Mesendoderm (in vitro differentiated cells): ENCODE data around the gene SVOP.

Source experiments
- DNase-seq: peaks from one replicate; pipeline ENCODE4 v3.0.0; 2013
- H2AK5ac ChIP-seq: 2 replicates; pipeline ENCODE4 v1.6.1; 2013; ENCODE audit warnings: low read length, inconsistent platforms
- H2BK120ac ChIP-seq: 2 replicates; pipeline ENCODE4 v1.6.1; 2013; ENCODE audit warnings: low read depth, mild to moderate bottlenecking, low read length, moderate library complexity, mixed read lengths
- H2BK15ac ChIP-seq: replicated peaks from 2 replicates; pipeline ENCODE4 v1.6.1; 2013; ENCODE audit warnings: low read depth, mild to moderate bottlenecking, moderate library complexity
- H2BK5ac ChIP-seq: 2 replicates; pipeline ENCODE4 v1.6.1; 2013; ENCODE audit warnings: low read length, inconsistent platforms
- H3K18ac ChIP-seq: 2 replicates; pipeline ENCODE4 v1.6.1; 2013; ENCODE audit warnings: mild to moderate bottlenecking, low read length, mixed read lengths
- H3K23ac ChIP-seq: one replicate; pipeline ENCODE4 v1.6.1; 2013; ENCODE audit warnings: low read length
- H3K27ac ChIP-seq: 2 replicates; pipeline ENCODE4 v1.5.1; 2013; ENCODE audit warnings: low read depth, mild to moderate bottlenecking, inconsistent platforms, low read length, moderate library complexity
- H3K27me3 ChIP-seq: 2 replicates; pipeline ENCODE4 v1.6.1; 2013; ENCODE audit warnings: low read length, control low read depth, mild to moderate bottlenecking, inconsistent platforms; ENCODE audit not compliant: insufficient read depth, poor library complexity
- H3K36me3 ChIP-seq: 2 replicates; pipeline ENCODE4 v1.6.1; 2013; ENCODE audit warnings: low read length, inconsistent platforms; ENCODE audit not compliant: control insufficient read depth, insufficient read depth
- H3K4ac ChIP-seq: one replicate; pipeline ENCODE4 v1.6.1; 2013; ENCODE audit warnings: low read depth, mild to moderate bottlenecking, low read length, moderate library complexity
- H3K4me1 ChIP-seq: 2 replicates; pipeline ENCODE4 v1.6.1; 2013; ENCODE audit warnings: low read depth, low read length, inconsistent platforms; ENCODE audit not compliant: control insufficient read depth
- H3K4me2 ChIP-seq: 2 replicates; pipeline ENCODE4 v1.6.1; 2013; ENCODE audit warnings: low read length
- H3K4me3 ChIP-seq: 2 replicates; pipeline ENCODE4 v1.5.1; 2013; ENCODE audit warnings: mild to moderate bottlenecking, low read length
- H3K56ac ChIP-seq: one replicate; pipeline ENCODE4 v1.6.1; 2013; ENCODE audit warnings: low read length
- H3K79me1 ChIP-seq: 2 replicates; pipeline ENCODE4 v1.6.1; 2013; ENCODE audit warnings: low read length, inconsistent platforms
- H3K79me2 ChIP-seq: 2 replicates; pipeline ENCODE4 v1.6.1; 2013; ENCODE audit warnings: mild to moderate bottlenecking, low read length; ENCODE audit not compliant: control insufficient read depth, insufficient read depth
- H3K9ac ChIP-seq: 2 replicates; pipeline ENCODE4 v1.6.1; 2013; ENCODE audit warnings: low read length, inconsistent platforms
- H4K5ac ChIP-seq: one replicate; pipeline ENCODE4 v1.6.1; 2013; ENCODE audit warnings: low read length
- H4K8ac ChIP-seq: one replicate; pipeline ENCODE4 v1.6.1; 2013; ENCODE audit warnings: low read depth, mild to moderate bottlenecking, control low read depth, low read length, moderate library complexity
- WGBS: extraction: QIAGEN DNeasy Blood & Tissue Kit; methylation state at CpG from one replicate; pipeline ENCODE4 v1.1.7; 2013; ENCODE audit warnings: low lambda C conversion rate, missing lambda C conversion rate; ENCODE audit not compliant: insufficient coverage; ENCODE audit errors: extremely low coverage; 5-methylcytosine and 5-hydroxymethylcytosine counted together

The SVOP gene

GRCh38 chr12:109020146-109020795 lies 597 bp downstream of the SVOP start:
- Histone ChIP-seq H2BK120ac (no peak overlapping the region), H3K4ac (peak overlapping the region; percentile 1), H3K27ac (no peak overlapping the region), H3K4me3 (no peak overlapping the region), H3K18ac (no peak overlapping the region), H3K4me1 (no peaks in the 10 kb centered on the region), H2BK15ac (no peak overlapping the region), H3K27me3 (no peaks in the 10 kb centered on the region), H2BK5ac (no peak overlapping the region), H3K79me2 (no peaks in the 10 kb centered on the region), H3K9ac (no peak overlapping the region), H3K4me2 (no peak overlapping the region), H2AK5ac (no peak overlapping the region), H4K5ac (no peak overlapping the region), H4K8ac (no peak overlapping the region), H3K79me1 (no peaks in the 10 kb centered on the region), H3K36me3 (no peaks in the 10 kb centered on the region), H3K56ac (no peak overlapping the region), H3K23ac (no peak overlapping the region)
- DNase-seq, result no peak
- whole genome bisulfite sequencing, result no CpG with 5 or more reads among the region's 7 CpGs

DNA sequence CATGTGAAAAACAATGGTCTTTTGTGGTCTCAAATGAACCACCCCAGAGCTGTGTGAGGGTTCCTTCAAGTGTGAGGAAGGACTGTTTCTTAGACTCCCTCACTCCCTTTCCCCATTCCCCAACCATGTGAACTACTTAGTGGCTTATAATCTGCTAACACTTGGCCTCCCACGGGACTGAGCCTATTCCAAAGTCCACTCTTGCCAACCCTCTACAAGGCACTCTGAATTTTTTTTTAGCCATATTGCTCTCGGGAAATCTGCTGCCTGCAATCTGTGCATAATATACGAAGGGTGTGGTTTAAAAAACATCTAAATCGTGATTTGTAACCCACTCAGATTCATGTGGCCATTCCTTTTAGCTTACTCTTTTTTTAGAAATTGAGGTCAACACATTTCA lies 2.6 kb downstream of the SVOP start:
- H3K9ac ChIP-seq, result no peak overlapping the region
- H3K79me1 ChIP-seq, result no peaks in the 10 kb centered on the region
- no peak overlapping the region for H3K56ac ChIP-seq
- H3K4ac ChIP-seq, result no peak overlapping the region
- no peaks in the 10 kb centered on the region for H3K4me1 ChIP-seq
- H3K27ac ChIP-seq, result no peak overlapping the region
- no peak overlapping the region for H3K4me3 ChIP-seq
- H2BK120ac ChIP-seq, result no peak overlapping the region
- H4K8ac ChIP-seq, result no peak overlapping the region
- no peaks in the 10 kb centered on the region for H3K36me3 ChIP-seq
- no peak overlapping the region for H2BK5ac ChIP-seq
- H2BK15ac ChIP-seq, result no peak overlapping the region
- H3K23ac ChIP-seq, result no peak overlapping the region
- H3K79me2 ChIP-seq, result no peaks in the 10 kb centered on the region
- DNase-seq, result no peak
- no peak overlapping the region for H2AK5ac ChIP-seq
- H3K27me3 ChIP-seq, result no peaks in the 10 kb centered on the region
- no peak overlapping the region for H4K5ac ChIP-seq
- no CpG with 5 or more reads among the region's 4 CpGs for WGBS
- H3K18ac ChIP-seq, result no peak overlapping the region
- no peak overlapping the region for H3K4me2 ChIP-seq

DNA sequence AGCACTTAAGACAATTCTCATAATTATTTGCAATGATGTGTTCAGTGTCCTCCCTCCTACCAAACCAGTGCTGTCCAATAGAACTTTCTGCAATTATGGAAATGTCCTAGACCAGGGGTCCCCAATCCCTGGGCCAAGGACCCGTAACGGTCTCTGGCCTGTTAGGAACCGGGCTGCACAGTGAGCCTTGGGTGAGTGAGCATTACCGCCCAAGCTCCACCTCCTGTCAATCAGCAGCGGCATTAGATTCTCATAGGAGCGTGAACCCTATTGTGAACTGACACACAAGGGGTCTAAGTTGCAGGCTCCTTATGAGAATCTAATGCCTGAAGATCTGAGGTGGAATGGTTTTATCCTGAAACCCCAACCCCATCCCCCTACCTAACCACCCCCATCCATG lies 3.9 kb downstream of the SVOP start:
- Histone ChIP-seq H2BK120ac (no peak overlapping the region), H3K27me3 (no peaks in the 10 kb centered on the region)
- WGBS, result no CpG with 5 or more reads among the region's 6 CpGs

GRCh38 chr12:109016016-109016415 lies 4.9 kb downstream of the SVOP start:
- no peak overlapping the region for H4K8ac ChIP-seq
- H3K4ac ChIP-seq, result no peak overlapping the region
- H3K79me2 ChIP-seq, result no peaks in the 10 kb centered on the region
- H2AK5ac ChIP-seq, result no peak overlapping the region
- no peak overlapping the region for H3K27ac ChIP-seq
- DNase-seq, result no peak
- H3K4me3 ChIP-seq, result no peak overlapping the region
- no CpG with 5 or more reads among the region's 8 CpGs for WGBS
- H3K23ac ChIP-seq, result no peak overlapping the region
- no peaks in the 10 kb centered on the region for H3K4me1 ChIP-seq
- H3K9ac ChIP-seq, result no peak overlapping the region
- no peak overlapping the region for H3K18ac ChIP-seq
- no peak overlapping the region for H2BK5ac ChIP-seq
- no peak overlapping the region for H2BK120ac ChIP-seq
- no peak overlapping the region for H2BK15ac ChIP-seq
- H3K36me3 ChIP-seq, result no peaks in the 10 kb centered on the region
- no peak overlapping the region for H3K56ac ChIP-seq
- no peak overlapping the region for H3K4me2 ChIP-seq
- no peaks in the 10 kb centered on the region for H3K79me1 ChIP-seq
- H4K5ac ChIP-seq, result no peak overlapping the region
- H3K27me3 ChIP-seq, result no peaks in the 10 kb centered on the region

More for the DNA sequence above, 3.9 kb downstream of the SVOP start:
- no peak overlapping the region for H4K5ac ChIP-seq
- no peaks in the 10 kb centered on the region for H3K4me1 ChIP-seq
- no peak for DNase-seq
- no peak overlapping the region for H3K4ac ChIP-seq
- H3K56ac ChIP-seq, result no peak overlapping the region
- no peak overlapping the region for H2AK5ac ChIP-seq
- no peaks in the 10 kb centered on the region for H3K79me2 ChIP-seq
- H3K36me3 ChIP-seq, result no peaks in the 10 kb centered on the region
- H3K23ac ChIP-seq, result no peak overlapping the region
- H3K27ac ChIP-seq, result no peak overlapping the region
- no peak overlapping the region for H3K9ac ChIP-seq
- H2BK15ac ChIP-seq, result no peak overlapping the region
- H3K18ac ChIP-seq, result no peak overlapping the region
- no peak overlapping the region for H3K4me2 ChIP-seq
- no peak overlapping the region for H2BK5ac ChIP-seq
- H3K79me1 ChIP-seq, result no peaks in the 10 kb centered on the region
- H3K4me3 ChIP-seq, result no peak overlapping the region
- H4K8ac ChIP-seq, result no peak overlapping the region

DNA sequence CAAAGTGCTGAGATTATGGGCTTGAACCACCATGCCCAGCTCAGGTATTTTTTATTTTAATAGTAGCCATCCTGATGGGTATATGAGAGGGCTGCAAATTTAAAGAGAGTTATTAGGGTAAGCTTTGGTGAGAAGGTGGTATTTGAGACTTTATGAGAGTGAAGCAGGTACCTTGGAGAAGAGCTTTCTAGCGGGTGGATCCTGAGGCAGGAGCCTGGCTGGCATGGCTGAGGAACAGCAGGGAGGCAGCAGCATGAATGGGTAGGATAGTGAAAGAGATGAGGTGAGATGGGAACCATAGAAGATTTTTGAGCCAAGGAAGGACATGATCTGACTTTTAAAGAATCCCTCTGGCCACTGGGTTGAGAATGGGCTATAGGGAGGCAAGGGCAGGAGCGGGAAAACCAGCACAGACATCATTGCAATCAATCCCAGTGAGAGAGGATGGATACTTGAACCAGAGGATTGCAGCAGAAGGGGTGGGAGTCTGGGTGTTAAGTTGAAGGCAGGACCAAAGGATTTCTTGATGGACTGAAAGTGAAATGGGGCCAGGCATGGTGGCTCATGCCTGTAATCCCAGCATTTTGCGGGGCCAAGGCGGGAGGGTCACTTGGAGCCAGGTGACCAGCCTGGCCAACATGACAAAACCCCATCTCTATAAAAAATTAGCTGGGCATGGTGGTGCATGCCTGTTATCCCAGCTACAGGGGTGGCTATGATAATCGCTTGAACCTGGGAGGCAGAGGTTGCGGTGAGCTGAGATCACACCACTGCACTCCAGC lies 5.7 kb downstream of the SVOP start:
- Histone ChIP-seq H2BK5ac (no peak overlapping the region), H3K4ac (no peak overlapping the region), H3K36me3 (no peaks in the 10 kb centered on the region), H3K4me2 (no peak overlapping the region), H3K4me1 (no peaks in the 10 kb centered on the region), H4K5ac (no peak overlapping the region), H3K56ac (no peak overlapping the region), H2BK120ac (no peak overlapping the region), H4K8ac (no peak overlapping the region), H3K23ac (no peak overlapping the region), H3K4me3 (no peak overlapping the region), H3K79me2 (no peaks in the 10 kb centered on the region), H3K27me3 (no peaks in the 10 kb centered on the region), H2BK15ac (no peak overlapping the region), H3K27ac (no peak overlapping the region), H3K79me1 (no peaks in the 10 kb centered on the region), H2AK5ac (no peak overlapping the region), H3K18ac (no peak overlapping the region), H3K9ac (no peak overlapping the region)
- WGBS, result no CpG with 5 or more reads among the region's 6 CpGs
- no peak for DNase-seq
